ENCODE data around the gene NOL12. TPM values are rescaled to one million over a fixed set of nuclear protein-coding genes. Genes with fewer than 3 reads are reported as not detected.

The NOL12 gene
- total RNA-seq, 1 experiment from 2014 or later, result 44.3 TPM

DNA sequence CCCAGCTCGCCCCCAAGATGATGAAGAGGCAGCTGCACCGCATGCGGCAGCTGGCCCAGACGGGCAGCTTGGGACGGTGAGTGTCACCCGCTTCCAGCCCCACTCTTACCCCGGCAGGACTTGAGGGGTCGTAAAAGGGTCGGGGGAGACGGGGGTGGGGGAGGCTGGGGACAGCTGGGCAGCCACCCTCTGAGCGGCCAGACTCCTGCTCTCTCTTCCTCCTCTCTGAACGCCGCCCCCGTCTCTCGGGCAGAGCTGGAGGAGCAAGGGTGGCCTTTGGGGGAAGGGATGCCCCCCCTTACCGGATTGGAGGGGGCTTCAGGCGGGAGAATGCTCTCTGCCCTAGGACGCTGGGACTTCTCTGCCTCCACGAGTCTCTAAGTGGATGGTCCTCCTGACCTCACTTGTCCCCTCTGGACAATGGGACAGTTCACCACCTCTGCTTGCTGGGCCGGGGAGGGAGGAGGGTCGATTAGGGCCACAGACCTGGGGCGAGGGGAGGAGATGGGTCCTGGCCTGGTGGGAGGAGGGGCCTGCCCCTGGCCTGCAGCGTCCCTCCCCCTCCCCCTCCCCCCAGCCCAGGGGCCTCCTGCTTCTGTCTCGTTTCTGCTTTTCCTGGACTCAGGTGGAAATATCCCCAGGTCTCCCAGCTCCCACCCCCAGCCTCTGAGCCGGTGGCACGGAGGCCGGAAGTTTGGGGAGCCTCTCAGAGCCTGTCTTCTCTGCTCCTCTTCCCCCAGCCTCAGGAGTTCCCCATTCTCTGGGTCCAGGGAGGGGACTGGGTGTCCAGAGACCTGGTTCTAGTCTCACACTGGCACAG lies 46.2 kb upstream of the NOL12 start:
- H3K4me3 ChIP-seq, result peak overlapping the region; percentile 70
- 0 out of 2 replicates have a peak, but pooled peaks cover 4% of the 10 kb centered on the region for H3K36me3 ChIP-seq (ENCODE audit: low read depth)
- TF ChIP-seq EZH2 (IDR thresholded peaks at IDR 0.05; ENCODE audit: low read depth), result no peak
- TF ChIP-seq, protein P1, sequence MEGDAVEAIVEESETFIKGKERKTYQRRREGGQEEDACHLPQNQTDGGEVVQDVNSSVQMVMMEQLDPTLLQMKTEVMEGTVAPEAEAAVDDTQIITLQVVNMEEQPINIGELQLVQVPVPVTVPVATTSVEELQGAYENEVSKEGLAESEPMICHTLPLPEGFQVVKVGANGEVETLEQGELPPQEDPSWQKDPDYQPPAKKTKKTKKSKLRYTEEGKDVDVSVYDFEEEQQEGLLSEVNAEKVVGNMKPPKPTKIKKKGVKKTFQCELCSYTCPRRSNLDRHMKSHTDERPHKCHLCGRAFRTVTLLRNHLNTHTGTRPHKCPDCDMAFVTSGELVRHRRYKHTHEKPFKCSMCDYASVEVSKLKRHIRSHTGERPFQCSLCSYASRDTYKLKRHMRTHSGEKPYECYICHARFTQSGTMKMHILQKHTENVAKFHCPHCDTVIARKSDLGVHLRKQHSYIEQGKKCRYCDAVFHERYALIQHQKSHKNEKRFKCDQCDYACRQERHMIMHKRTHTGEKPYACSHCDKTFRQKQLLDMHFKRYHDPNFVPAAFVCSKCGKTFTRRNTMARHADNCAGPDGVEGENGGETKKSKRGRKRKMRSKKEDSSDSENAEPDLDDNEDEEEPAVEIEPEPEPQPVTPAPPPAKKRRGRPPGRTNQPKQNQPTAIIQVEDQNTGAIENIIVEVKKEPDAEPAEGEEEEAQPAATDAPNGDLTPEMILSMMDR (conservative IDR thresholded peaks at IDR 0.05), result no peak
- peak overlapping the region; percentile 99 for H3K4me2 ChIP-seq
- CTCF ChIA-PET, result interaction anchor here (0.6 to 0.7 kb wide), 3 partner anchors 35 to 112 kb away, joined by 3 to 5 read pairs (median 4); partner anchors contain the start of gene LGALS1
- peaks cover 50% of the 10 kb centered on the region for H3F3A ChIP-seq (ENCODE audit: insufficient read depth, low read depth)
- H3K27ac ChIP-seq, result no peak overlapping the region
- peaks cover 32% of the 10 kb centered on the region for H3K4me1 ChIP-seq (replicated peaks; ENCODE audit: insufficient read depth)
- intact Hi-C loops (cut with micrococcal nuclease; ENCODE audit: unreplicated experiment), result loop anchor here (1.0 kb wide), 1 partner anchor 32 kb away; the partner anchor contains the start of gene GGA1
- peaks cover 7% of the 10 kb centered on the region for H3K79me2 ChIP-seq (ENCODE audit: low read depth)
- BruUV-seq (replicated peaks), result no TSS peak
- H3K27me3 ChIP-seq (ENCODE audit: insufficient read depth, low read depth), result no peaks in the 10 kb centered on the region
- H3K9me3 ChIP-seq (ENCODE audit: insufficient read depth, low read depth), result no peaks in the 10 kb centered on the region
- POLR2A ChIA-PET (ENCODE audit: unreplicated experiment), result interaction anchor here (0.6 kb wide), 2 partner anchors 199 to 265 kb away, joined by 3 to 8 read pairs; no protein-coding TSS in a partner anchor
- DNase-seq, result no peak
- H4K20me1 ChIP-seq (ENCODE audit: insufficient read depth), result 0 out of 2 replicates have a peak, but pooled peaks cover 3% of the 10 kb centered on the region
- no peaks in the 10 kb centered on the region for H3K9me2 ChIP-seq (ENCODE audit: insufficient read depth)
- H2AFZ ChIP-seq, result peak overlapping the region; percentile 73

- Histone ChIP-seq H3K9me3 (ENCODE audit: insufficient read depth, low read depth) (no peaks in the 10 kb centered on the region), H3K4me1 (replicated peaks; ENCODE audit: insufficient read depth) (peaks cover 32% of the 10 kb centered on the region), H3K79me2 (ENCODE audit: low read depth) (peaks cover 7% of the 10 kb centered on the region), H3F3A (ENCODE audit: insufficient read depth, low read depth) (peaks cover 54% of the 10 kb centered on the region), H4K20me1 (ENCODE audit: insufficient read depth) (0 out of 2 replicates have a peak, but pooled peaks cover 3% of the 10 kb centered on the region), H3K4me2 (peak overlapping the region; percentile 99), H3K27me3 (ENCODE audit: insufficient read depth, low read depth) (no peaks in the 10 kb centered on the region), H3K36me3 (ENCODE audit: low read depth) (0 out of 2 replicates have a peak, but pooled peaks cover 4% of the 10 kb centered on the region), H3K9me2 (ENCODE audit: insufficient read depth) (no peaks in the 10 kb centered on the region), H3K4me3 (peak overlapping the region; percentile 70), H3K27ac (no peak overlapping the region), H2AFZ (no peak overlapping the region)
- no peak for TF ChIP-seq EZH2 (IDR thresholded peaks at IDR 0.05; ENCODE audit: low read depth)
- TF ChIP-seq, protein P1 (conservative IDR thresholded peaks at IDR 0.05), result no peak
- POLR2A ChIA-PET (ENCODE audit: unreplicated experiment), result interaction anchor here (0.6 kb wide), 2 partner anchors 168 to 198 kb away, joined by 8 to 13 read pairs; no protein-coding TSS in a partner anchor
- DNase-seq, result no peak
- TSS peak; percentile 8 for BruUV-seq (replicated peaks)
- intact Hi-C loops (cut with micrococcal nuclease; ENCODE audit: unreplicated experiment), result no loop called here
- CTCF ChIA-PET, result interaction anchor here (0.6 to 1.1 kb wide), 2 partner anchors 34 to 177 kb away, joined by 3 to 10 read pairs; partner anchors contain the start of gene LGALS1
Measured at GRCh38 chr22:37640591-37641560, 45.3 kb upstream of the NOL12 start.

GRCh38 chr22:37641561-37641949 lies 44.6 kb upstream of the NOL12 start:
- Histone ChIP-seq H2AFZ (no peak overlapping the region), H3K27me3 (ENCODE audit: insufficient read depth, low read depth) (no peaks in the 10 kb centered on the region), H3K9me2 (ENCODE audit: insufficient read depth) (no peaks in the 10 kb centered on the region), H3K79me2 (ENCODE audit: low read depth) (peaks cover 7% of the 10 kb centered on the region), H3K4me1 (replicated peaks; ENCODE audit: insufficient read depth) (peaks cover 32% of the 10 kb centered on the region), H3K27ac (no peak overlapping the region), H3K36me3 (ENCODE audit: low read depth) (0 out of 2 replicates have a peak, but pooled peaks cover 4% of the 10 kb centered on the region), H3K4me3 (no peak overlapping the region), H4K20me1 (ENCODE audit: insufficient read depth) (0 out of 2 replicates have a peak, but pooled peaks cover 3% of the 10 kb centered on the region), H3K9me3 (ENCODE audit: insufficient read depth, low read depth) (no peaks in the 10 kb centered on the region), H3F3A (ENCODE audit: insufficient read depth, low read depth) (peaks cover 48% of the 10 kb centered on the region), H3K4me2 (peak overlapping the region; percentile 99)
- intact Hi-C loops (cut with micrococcal nuclease; ENCODE audit: unreplicated experiment), result no loop called here
- CTCF ChIA-PET, result interaction anchor here (1.0 to 1.1 kb wide), 2 partner anchors 177 to 222 kb away, joined by 3 to 10 read pairs; no protein-coding TSS in a partner anchor
- TF ChIP-seq, protein P1 (conservative IDR thresholded peaks at IDR 0.05), result no peak
- no peak for TF ChIP-seq EZH2 (IDR thresholded peaks at IDR 0.05; ENCODE audit: low read depth)
- no TSS peak for BruUV-seq (replicated peaks)
- peak in 1 of 2 experiments; percentile 48 for DNase-seq
- POLR2A ChIA-PET (ENCODE audit: unreplicated experiment), result interaction anchor here (0.6 kb wide), 1 partner anchor 40 kb away, joined by 3 read pairs; no protein-coding TSS in a partner anchor
